Heart right ventricle (tissue), 16 donors: ENCODE measurements around the gene KLF17. TPM values are rescaled to one million over a fixed set of nuclear protein-coding genes. Genes with fewer than 3 reads are reported as not detected.

Experiments used
- ATAC-seq, 8 donors: fragments of 200-7000 bp; cut with Tn5 transposase; one replicate each; pipeline ENCODE4 v1.9.1; 2020; ENCODE audit warnings: mild to moderate bottlenecking in 8 of 8, moderate library complexity in 8 of 8, moderate number of reproducible peaks in 1 of 8
- DNase-seq, 2 donors: peaks; one replicate each; pipeline ENCODE4 v3.0.0-alpha.2; 2020
- H3K27ac ChIP-seq, 10 donors: fragments of 200-600 bp; sonication (generic) in 2 of 10; one replicate each; pipeline versions ENCODE4 v1.5.0 to v1.8.0; 2020 to 2022; ENCODE audit warnings: mild to moderate bottlenecking in 3 of 10
- H3K27me3 ChIP-seq, 7 donors: fragments of 200-600 bp; one replicate each; pipeline ENCODE4 v1.8.0; 2021 to 2022; ENCODE audit warnings: mild to moderate bottlenecking in 2 of 7
- H3K36me3 ChIP-seq, 9 donors: fragments of 200-600 bp; sonication (generic) in 1 of 9; one replicate each; pipeline versions ENCODE4 v1.5.0 to v1.8.0; 2020 to 2022; ENCODE audit warnings: mild to moderate bottlenecking in 2 of 9
- H3K4me1 ChIP-seq, 9 donors: fragments of 200-600 bp; sonication (generic) in 1 of 9; one replicate each; pipeline versions ENCODE4 v1.5.0 to v1.8.0; 2020 to 2022; ENCODE audit warnings: mild to moderate bottlenecking in 4 of 9
- H3K4me3 ChIP-seq, 10 donors: fragments of 200-600 bp; sonication (generic) in 2 of 10; one replicate each; pipeline versions ENCODE4 v1.5.0 to v1.8.0; 2020 to 2022; ENCODE audit warnings: mild to moderate bottlenecking in 7 of 10, moderate library complexity in 2 of 10
- H3K9me3 ChIP-seq, 11 donors: fragments of 200-600 bp in 10 of 11; sonication (generic) in 2 of 11; one replicate each; pipeline versions ENCODE4 v1.5.0 to v1.8.0; 2013 to 2022; ENCODE audit warnings: mild to moderate bottlenecking in 2 of 11, control low read depth in 1 of 11, moderate library complexity in 1 of 11
- WGBS, 2 donors: extraction: QIAGEN DNeasy Blood & Tissue Kit; methylation state at CpG; one replicate each; pipeline ENCODE4 v1.1.7; 2013; ENCODE audit warnings: inconsistent platforms in 1 of 2; 5-methylcytosine and 5-hydroxymethylcytosine counted together
- intact Hi-C, 10 donors: fragments of 100-400 bp; cut with DNase I; formaldehyde crosslinking; loops; one replicate each; pipeline versions ENCODE4 v1.11.1 to v1.14.2; 2022
- polyA plus RNA-seq, 2 donors: library from polyadenylated mRNA; stranded (reverse); fragments of 200-250 nt; gene quantifications; one replicate each; pipeline ENCODE4 v1.2.3, GENCODE V29; 2013
- total RNA-seq, 10 donors: library from RNA; stranded (reverse); fragmentation: NEBNext Ultra II Directional in 3 of 10; extraction: Animal tissue kit (Norgen Biotek cat#: 25700) in 3 of 10; gene quantifications; one replicate each; pipeline versions ENCODE4 v1.2.1 to v1.2.4, GENCODE V29; 2021 to 2023
- TF ChIP-seq, protein P1 (sequence below), 9 donors: fragments of 200-600 bp; sonication (generic) in 2 of 9; IDR thresholded peaks; one replicate each; pipeline versions ENCODE4 v1.5.0 to v1.8.0; 2021 to 2022; ENCODE audit warnings: antibody characterized with exemption in 9 of 9, mild to moderate bottlenecking in 5 of 9, moderate library complexity in 1 of 9
- donor health status: Arrhythmogenic right ventricular cardiomyopathy.
- donor health status: ischemic (EF 13 %, LVEDD 7.1; RV severe dilation, severe dysfunction).
- donor health status: healthy with polysubstance abuse.
- donor health status: DM: no; HTN: yes; CAD: no.
- donor health status: DM: no; HTN: no; CAD: no.
- donor health status: ischemic (EF 25% LVEDD 6.9; RV normal size, moderate dysfunction).
- donor health status: ischemic (EF 25% LVEDD 5.7; RV mildly dilated, moderate dysfunction).
- donor health status: healthy.
- donor health status: DM: yes; HTN: yes; CAD: no.
- donor health status: Ischemic cardiomyopathy.
- donor health status: ischemic (EF 35%, LVEDD 5.7; RV mildly dilated, moderate dysfunction).
- donor health status: nonischemic (EF 11% LVEDD 7.7; RV severe dilation, severe dysfunction).
- donor health status: DM: yes; HTN: yes; CAD: no.
- donor health status: PGD.
- donor health status: ischemic (EF 29% LVEDD 5.4; RV normal size, mild dysfunction).
- donor health status: nonischemic (EF 23%, LVEDD 6.1; RV moderate dilation, normal function).

KLF17 gene
- total and polyA plus RNA-seq, 12 donors, result 0.01 to 0.12 TPM; not detected in 10

- whole genome bisulfite sequencing, 2 donors, result 70 to 78% methylated on average over 2 of the region's 2 CpGs
- Histone ChIP-seq H3K36me3 (no peaks in the 10 kb centered on the region), H3K27ac (no peak overlapping the region), H3K4me3 (no peak overlapping the region), H3K4me1 (peaks cover 0 to 25% (median 0%) of the 10 kb centered on the region in 9 donors), H3K9me3 (no peaks in the 10 kb centered on the region), H3K27me3 (peaks cover 0 to 5% (median 0%) of the 10 kb centered on the region in 7 donors)
- TF ChIP-seq, protein P1, sequence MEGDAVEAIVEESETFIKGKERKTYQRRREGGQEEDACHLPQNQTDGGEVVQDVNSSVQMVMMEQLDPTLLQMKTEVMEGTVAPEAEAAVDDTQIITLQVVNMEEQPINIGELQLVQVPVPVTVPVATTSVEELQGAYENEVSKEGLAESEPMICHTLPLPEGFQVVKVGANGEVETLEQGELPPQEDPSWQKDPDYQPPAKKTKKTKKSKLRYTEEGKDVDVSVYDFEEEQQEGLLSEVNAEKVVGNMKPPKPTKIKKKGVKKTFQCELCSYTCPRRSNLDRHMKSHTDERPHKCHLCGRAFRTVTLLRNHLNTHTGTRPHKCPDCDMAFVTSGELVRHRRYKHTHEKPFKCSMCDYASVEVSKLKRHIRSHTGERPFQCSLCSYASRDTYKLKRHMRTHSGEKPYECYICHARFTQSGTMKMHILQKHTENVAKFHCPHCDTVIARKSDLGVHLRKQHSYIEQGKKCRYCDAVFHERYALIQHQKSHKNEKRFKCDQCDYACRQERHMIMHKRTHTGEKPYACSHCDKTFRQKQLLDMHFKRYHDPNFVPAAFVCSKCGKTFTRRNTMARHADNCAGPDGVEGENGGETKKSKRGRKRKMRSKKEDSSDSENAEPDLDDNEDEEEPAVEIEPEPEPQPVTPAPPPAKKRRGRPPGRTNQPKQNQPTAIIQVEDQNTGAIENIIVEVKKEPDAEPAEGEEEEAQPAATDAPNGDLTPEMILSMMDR (IDR thresholded peaks at IDR 0.05), result no peak
- DNase-seq (no peak), ATAC-seq (no peak)
- intact Hi-C loops, result no loop called here
These were observed 45.1 kb upstream of the KLF17 start for GRCh38 chr1:44073528-44073927.

GRCh38 chr1:44074415-44074814 lies 44.2 kb upstream of the KLF17 start:
- 62 to 73% methylated on average over 3 of the region's 3 CpGs for WGBS, 2 donors
- H3K36me3 ChIP-seq, result no peaks in the 10 kb centered on the region
- intact Hi-C loops, result no loop called here
- DNase-seq (no peak), ATAC-seq (no peak)
- H3K27ac ChIP-seq, result no peak overlapping the region
- H3K4me1 ChIP-seq, result peaks cover 0 to 19% (median 0%) of the 10 kb centered on the region in 9 donors
- H3K9me3 ChIP-seq, result no peaks in the 10 kb centered on the region
- H3K27me3 ChIP-seq, result peaks cover 0 to 5% (median 0%) of the 10 kb centered on the region in 7 donors
- TF ChIP-seq, protein P1 (IDR thresholded peaks at IDR 0.05), result no peak
- H3K4me3 ChIP-seq, result no peak overlapping the region

GRCh38 chr1:44076066-44076465 lies 42.6 kb upstream of the KLF17 start:
- WGBS, 2 donors, result 39 to 50% methylated on average over 1 of the region's 1 CpG
- Histone ChIP-seq H3K27me3 (peaks cover 0 to 5% (median 0%) of the 10 kb centered on the region in 7 donors), H3K9me3 (no peaks in the 10 kb centered on the region), H3K36me3 (no peaks in the 10 kb centered on the region), H3K27ac (no peak overlapping the region), H3K4me3 (no peak overlapping the region), H3K4me1 (peaks cover 0 to 16% (median 0%) of the 10 kb centered on the region in 9 donors)
- no peak for ATAC-seq
- intact Hi-C loops, result no loop called here
- DNase-seq, result no peak
- TF ChIP-seq, protein P1 (IDR thresholded peaks at IDR 0.05), result no peak

DNA sequence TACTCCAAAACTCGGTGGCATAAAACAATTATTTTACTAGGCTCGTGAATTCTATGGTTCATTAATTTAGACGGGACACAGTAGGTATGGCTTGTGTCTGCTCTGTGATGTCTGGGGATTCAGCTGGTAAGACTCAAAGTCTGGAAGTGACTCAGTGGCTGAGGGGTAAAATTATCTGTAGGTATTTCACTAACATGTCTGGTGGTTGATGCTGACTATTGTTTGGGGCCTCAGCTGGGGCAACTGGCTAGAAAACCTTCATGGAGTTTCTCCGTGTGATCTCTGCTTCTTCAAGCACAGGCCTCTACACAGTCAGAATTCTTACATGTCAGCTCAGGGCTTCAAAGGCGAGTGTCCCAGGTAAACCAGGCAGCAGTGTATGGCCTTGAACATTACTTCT lies 41.2 kb upstream of the KLF17 start:
- H3K9me3 ChIP-seq, result no peaks in the 10 kb centered on the region
- WGBS, 2 donors, result 90 to 93% methylated on average over 5 of the region's 5 CpGs
- TF ChIP-seq, protein P1 (IDR thresholded peaks at IDR 0.05), result no peak
- H3K4me1 ChIP-seq, result peaks cover 0 to 5% (median 0%) of the 10 kb centered on the region in 9 donors
- ATAC-seq, result no peak
- DNase-seq, result no peak
- H3K36me3 ChIP-seq, result no peaks in the 10 kb centered on the region
- H3K27ac ChIP-seq, result no peak overlapping the region
- peaks cover 0 to 3% (median 0%) of the 10 kb centered on the region in 7 donors for H3K27me3 ChIP-seq
- intact Hi-C loops, result no loop called here
- no peak overlapping the region for H3K4me3 ChIP-seq
